GM21390 (cell line): ENCODE data around the gene ZNF319.
"Not testable (repeated sequence)": the region's sequence is repeated elsewhere in the genome, so short reads cannot be mapped to it uniquely, and the experiment has no call there.

Source experiments
- ATAC-seq: cut with Tn5 transposase; IDR thresholded peaks from one replicate; pipeline ENCODE4 v1.9.1; 2021; ENCODE audit not compliant: unreplicated experiment

ZNF319 gene

GRCh38 chr16:57979006-57979585 is 21.4 kb downstream of the ZNF319 start:
- no peak for ATAC-seq

GRCh38 chr16:57978070-57978465 is 22.4 kb downstream of the ZNF319 start:
- not testable (repeated sequence) for ATAC-seq

GRCh38 chr16:57977418-57978069 is 22.9 kb downstream of the ZNF319 start:
- ATAC-seq, result no peak

- no peak for ATAC-seq
Observed at GRCh38 chr16:57976331-57976796, 24.1 kb downstream of the ZNF319 start.

GRCh38 chr16:57972306-57972705 is 28.2 kb downstream of the ZNF319 start:
- ATAC-seq, result no peak

GRCh38 chr16:57971848-57972247 is 28.6 kb downstream of the ZNF319 start:
- no peak for ATAC-seq

- ATAC-seq, result no peak
Observed at GRCh38 chr16:57970970-57971369, 29.5 kb downstream of the ZNF319 start, which contains the start of gene CNGB1. Gene CNGB1, minus strand, starts transcription at chr16:57971128. Its CDS starts 3,842 bp downstream, at chr16:57967286.

- no peak for ATAC-seq
Observed at GRCh38 chr16:57970319-57970718, 30.2 kb downstream of the ZNF319 start.

GRCh38 chr16:57969451-57970123 is 30.9 kb downstream of the ZNF319 start:
- ATAC-seq, result no peak

- ATAC-seq, result no peak
Observed at GRCh38 chr16:57967916-57968315, 32.6 kb downstream of the ZNF319 start.

GRCh38 chr16:57966986-57967385 is 33.5 kb downstream of the ZNF319 start:
- ATAC-seq, result no peak

- ATAC-seq, result no peak
Observed at GRCh38 chr16:57966204-57966771, 34.2 kb downstream of the ZNF319 start.

- ATAC-seq, result no peak
Observed at GRCh38 chr16:57964157-57964700, 36.2 kb downstream of the ZNF319 start.

- no peak for ATAC-seq
Observed at GRCh38 chr16:57962756-57963155, 37.7 kb downstream of the ZNF319 start.

GRCh38 chr16:57962046-57962445 is 38.4 kb downstream of the ZNF319 start:
- ATAC-seq, result no peak

- no peak for ATAC-seq
Observed at GRCh38 chr16:57961538-57961937, 38.9 kb downstream of the ZNF319 start.

GRCh38 chr16:57960826-57961472 is 39.5 kb downstream of the ZNF319 start:
- no peak for ATAC-seq

- ATAC-seq, result no peak
Observed at GRCh38 chr16:57960310-57960709, 40.2 kb downstream of the ZNF319 start.

GRCh38 chr16:57959804-57960203 is 40.7 kb downstream of the ZNF319 start:
- no peak for ATAC-seq

- no peak for ATAC-seq
Observed at GRCh38 chr16:57959121-57959520, 41.4 kb downstream of the ZNF319 start.

GRCh38 chr16:57958544-57958943 is 41.9 kb downstream of the ZNF319 start:
- ATAC-seq, result no peak
